K562 (cell line): ENCODE data around the gene TNNI2. TPM values are rescaled to one million over a fixed set of nuclear protein-coding genes. Genes with fewer than 3 reads are reported as not detected.

Experiments used
- ATAC-seq: fragments of 200-7000 bp; cut with Tn5 transposase; 3 replicates; pipeline ENCODE4 v1.9.1; 2020; ENCODE audit warnings: moderate library complexity
- BruUV-seq: library from RNA; stranded (reverse); fragments of 400-500 nt; replicated peaks from 2 replicates; lab custom pipeline; 2021; lab: Mats Ljungman, UMichigan
- CTCF ChIA-PET: fragments of 300-600 bp; formaldehyde crosslinking; extraction: SDS; loops from one replicate; lab custom pipeline; 2021; ENCODE audit warnings: low intra/inter-chr PET ratio; lab: Yijun Ruan, JAX
- POLR2A ChIA-PET: fragments of 300-600, 350-650 bp; sonication (Branson Sonifier 250); formaldehyde crosslinking; extraction: SDS; loops from one replicate; lab custom pipeline; 2021; ENCODE audit warnings: antibody characterized with exemption, inconsistent platforms; lab: Yijun Ruan, JAX
- DNase-seq, 4 experiments: peaks; one replicate each; pipeline versions ENCODE4 v3.0.0 to v3.0.0-alpha.2; 2011 to 2018; ENCODE audit warnings: low spot score in 3 of 4, mixed read lengths in 3 of 4; ENCODE audit errors: extremely low read depth in 1 of 4
- FAIRE-seq: peaks from 2 replicates; lab custom pipeline; 2011; peaks lifted over from hg19 to GRCh38; lab: Jason Lieb, UNC
- H2AFZ ChIP-seq: 2 replicates; pipeline ENCODE4 v1.6.0; 2011; ENCODE audit warnings: low read depth, low read length, control low read depth, inconsistent platforms
- H3K27ac ChIP-seq: fragments of 200-600 bp; 3 replicates; pipeline ENCODE4 v1.8.0; 2011; ENCODE audit warnings: low read depth, mild to moderate bottlenecking, control low read depth, inconsistent platforms, low read length, moderate library complexity, mixed read lengths; ENCODE audit errors: extremely low read depth
- H3K27me3 ChIP-seq, 2 experiments: fragments of 300-600 bp in 1 of 2; 2 replicates in 1 of 2; 3 replicates in 1 of 2; pipeline versions ENCODE4 v1.6.0 to v1.8.0; 2011; ENCODE audit warnings: inconsistent platforms in 2 of 2, low read length in 2 of 2, mild to moderate bottlenecking in 1 of 2, mixed read lengths in 1 of 2, moderate library complexity in 1 of 2; ENCODE audit not compliant: control insufficient read depth in 2 of 2, insufficient read depth in 2 of 2
- H3K36me3 ChIP-seq: fragments of 300-600 bp; 3 replicates; pipeline ENCODE4 v1.8.0; 2011; ENCODE audit warnings: mild to moderate bottlenecking, low read length, inconsistent platforms; ENCODE audit not compliant: control insufficient read depth, insufficient read depth
- H3K4me1 ChIP-seq, 2 experiments: fragments of 200-600 bp in 1 of 2; replicated peaks in 1 of 2; 2 replicates in 1 of 2; 3 replicates in 1 of 2; pipeline versions ENCODE4 v1.5.1 to v1.8.0; 2011; ENCODE audit warnings: inconsistent platforms in 2 of 2, low read length in 2 of 2, mild to moderate bottlenecking in 1 of 2, mixed read lengths in 1 of 2, moderate library complexity in 1 of 2; ENCODE audit not compliant: control insufficient read depth in 2 of 2, insufficient read depth in 2 of 2
- H3K4me2 ChIP-seq: 2 replicates; pipeline ENCODE4 v1.6.1; 2011; ENCODE audit warnings: low read length, control low read depth, inconsistent platforms, mixed read lengths; ENCODE audit not compliant: insufficient read depth
- H3K4me3 ChIP-seq: fragments of 200-600 bp; sonication (generic), shearing (Covaris generic); 2 replicates; pipeline ENCODE4 v1.5.1; 2016; ENCODE audit warnings: control low read depth, inconsistent platforms
- H3K79me2 ChIP-seq: fragments of 200-600 bp; 3 replicates; pipeline ENCODE4 v1.8.0; 2011; ENCODE audit warnings: low read length, inconsistent platforms; ENCODE audit not compliant: control insufficient read depth, insufficient read depth
- H3K9ac ChIP-seq, 2 experiments: 2 replicates each; pipeline versions ENCODE4 v1.6.0 to v1.6.1; 2011; ENCODE audit warnings: low read depth in 2 of 2, low read length in 2 of 2, control low read depth in 1 of 2, inconsistent platforms in 1 of 2, mild to moderate bottlenecking in 1 of 2, mixed read lengths in 1 of 2; ENCODE audit not compliant: insufficient read depth in 1 of 2
- H3K9me1 ChIP-seq: one replicate; pipeline ENCODE4 v1.6.0; 2011; ENCODE audit warnings: inconsistent platforms, mild to moderate bottlenecking, low read length, moderate library complexity; ENCODE audit not compliant: control insufficient read depth, insufficient read depth
- H3K9me3 ChIP-seq: replicated peaks from 2 replicates; pipeline ENCODE4 v1.5.1; 2011; ENCODE audit warnings: low read depth, low read length, inconsistent platforms; ENCODE audit not compliant: control insufficient read depth, insufficient read depth
- H4K20me1 ChIP-seq: replicated peaks from 2 replicates; pipeline ENCODE4 v1.6.1; 2011; ENCODE audit warnings: low read length, inconsistent platforms, mixed read lengths; ENCODE audit not compliant: control insufficient read depth, insufficient read depth
- E2F6 ChIP-seq, 2 experiments: IDR thresholded peaks; 2 replicates each; pipeline ENCODE4 v1.6.1; 2011; ENCODE audit warnings: borderline replicate concordance in 1 of 2, control low read depth in 1 of 2, low read depth in 1 of 2, low read length in 1 of 2, mild to moderate bottlenecking in 1 of 2, mixed read lengths in 1 of 2, moderate library complexity in 1 of 2; ENCODE audit not compliant: insufficient read depth in 1 of 2, insufficient read length in 1 of 2, poor library complexity in 1 of 2, severe bottlenecking in 1 of 2; ENCODE audit errors: extremely low read depth in 1 of 2
- HINFP ChIP-seq: fragments of 450-650 bp; conservative IDR thresholded peaks from 2 replicates; pipeline ENCODE4 v1.6.1; 2016; ENCODE audit warnings: missing genetic modification characterization, low read depth, mild to moderate bottlenecking, control low read depth, missing compliant biosample characterization
- L3MBTL2 ChIP-seq: fragments of 450-650 bp; IDR thresholded peaks from 2 replicates; pipeline ENCODE4 v1.6.1; 2016; ENCODE audit warnings: mild to moderate bottlenecking, moderate library complexity
- PKNOX1 ChIP-seq: fragments of 450-650 bp; IDR thresholded peaks from 2 replicates; pipeline ENCODE4 v1.6.1; 2016
- RNF2 ChIP-seq: sonication (generic); IDR thresholded peaks from 2 replicates; pipeline ENCODE4 v1.6.1; 2016
- ZNF280B ChIP-seq: fragments of 250-450 bp; sonication (Bioruptor Pico); IDR thresholded peaks from 2 replicates; pipeline ENCODE4 v1.5.1; 2021; ENCODE audit warnings: mild to moderate bottlenecking
- WGBS: fragments of 100-300 bp; shearing (Covaris generic); methylation state at CpG from one replicate; pipeline ENCODE4 v1.1.6; 2016; ENCODE audit warnings: low coverage, mixed read lengths; ENCODE audit not compliant: insufficient coverage; ENCODE audit errors: missing lambda C conversion rate; 5-methylcytosine and 5-hydroxymethylcytosine counted together
- in situ Hi-C: fragments of 300-500 bp; cut with MboI; formaldehyde crosslinking; loops from 4 replicates; pipeline ENCODE4 v1.15.0; 2018; ENCODE audit warnings: inconsistent platforms, mixed read lengths
- intact Hi-C: fragments of 100-400 bp; cut with micrococcal nuclease; formaldehyde crosslinking; loops from 2 replicates; pipeline ENCODE4 v1.14.2; 2022
- polyA plus RNA-seq, 8 experiments: library from polyadenylated mRNA; depleted of rRNA in 4 of 8; stranded (reverse) in 5 of 8; unstranded in 3 of 8; fragments of >200 nt; fragmentation: Nextera tagmentation in 2 of 8; fragmentation: Illumina TruSeq in 1 of 8; extraction: Ambion mirVana in 2 of 8; extraction: Trizol in 1 of 8; gene quantifications; 2 replicates each; pipeline versions ENCODE4 v1.2.1 to v1.2.3, GENCODE V29; 2011 to 2014; ENCODE audit warnings: inconsistent platforms in 1 of 8, missing spikeins in 1 of 8
- total RNA-seq, 7 experiments: library from RNA; depleted of rRNA in 6 of 7; stranded (reverse); fragments of >200 nt in 6 of 7; fragmentation: Illumina TruSeq in 2 of 7; extraction: Trizol in 2 of 7; gene quantifications; 2 replicates each; pipeline versions ENCODE4 v1.2.1 to v1.2.3, GENCODE V29; 2011 to 2021; ENCODE audit warnings: low replicate concordance in 1 of 7

TNNI2 gene
- total and polyA plus RNA-seq, 9 of the 15 experiments (the other 6 are each of a cell fraction or from before 2014, with no cell fraction given) = not detected

GRCh38 chr11:1793081-1793480, 45.7 kb upstream of the TNNI2 start:
- no peaks in the 10 kb centered on the region for H3K9me1 ChIP-seq
- 0% methylated on average over 3 of the region's 3 CpGs for WGBS
- ChIA-PET POLR2A (no interaction called here), CTCF (interaction anchor here (0.7 kb wide), 1 partner anchor 40 kb away, joined by 5 read pairs; no protein-coding TSS in a partner anchor)
- H3K4me3 ChIP-seq = no peak overlapping the region
- ATAC-seq (no peak), DNase-seq (no peak), FAIRE-seq (no peak)
- TF ChIP-seq HINFP = no peak
- no peaks in the 10 kb centered on the region for H3K9me3 ChIP-seq
- H3K9ac ChIP-seq = no peak overlapping the region
- H2AFZ ChIP-seq = no peak overlapping the region
- in situ Hi-C loops = no loop called here
- H3K79me2 ChIP-seq = no peaks in the 10 kb centered on the region
- peaks cover 33 to 56% of the 10 kb centered on the region in 2 experiments for H3K27me3 ChIP-seq
- intact Hi-C loops = no loop called here
- H3K27ac ChIP-seq = no peak overlapping the region
- H3K4me1 ChIP-seq = no peaks in the 10 kb centered on the region
- no peak overlapping the region for H3K4me2 ChIP-seq
- no TSS peak for BruUV-seq
- no peaks in the 10 kb centered on the region for H3K36me3 ChIP-seq
- no peaks in the 10 kb centered on the region; the same call in 1 of the 2 replicates for H4K20me1 ChIP-seq

GRCh38 chr11:1796413-1797011, 42.3 kb upstream of the TNNI2 start:
- CTCF ChIA-PET = no interaction called here
- TF ChIP-seq RNF2 (0 out of 2 replicates have a peak, but pooled peaks have one; percentile 17), E2F6 (IDR thresholded peaks at IDR 0.05; ENCODE audit: borderline replicate concordance in 1 of 2, extremely low read depth in 1 of 2, insufficient read depth in 1 of 2, insufficient read length in 1 of 2, low read depth in 1 of 2, low read length in 1 of 2, poor library complexity in 1 of 2, severe bottlenecking in 1 of 2) (peak in 1 of 2 experiments; percentile 60), ZNF280B (CRISPR knock-in tag) (no peak), PKNOX1 (0 out of 2 replicates have a peak, but pooled peaks have one; percentile 44), L3MBTL2 (peak; percentile 84)

More at GRCh38 chr11:1796413-1797011, 42.3 kb upstream of the TNNI2 start:
- peak; percentile 27; the same call in 1 of the 3 replicates for ATAC-seq
- no peak for DNase-seq
- intact Hi-C loops (no loop called here), in situ Hi-C loops (no loop called here)
- BruUV-seq = no TSS peak
- H3K27me3 ChIP-seq = peaks cover 39 to 46% of the 10 kb centered on the region in 2 experiments
- H3K36me3 ChIP-seq = no peaks in the 10 kb centered on the region
- H4K20me1 ChIP-seq = no peaks in the 10 kb centered on the region; the same call in 1 of the 2 replicates
- no peaks in the 10 kb centered on the region for H3K9me1 ChIP-seq
- POLR2A ChIA-PET = interaction anchor here (0.6 to 0.8 kb wide), 2 partner anchors 13 to 39 kb away, joined by 3 read pairs; no protein-coding TSS in a partner anchor
- no peak overlapping the region for H3K27ac ChIP-seq
- no peaks in the 10 kb centered on the region for H3K9me3 ChIP-seq
- no peak for FAIRE-seq
- no peak overlapping the region for H3K4me2 ChIP-seq
- H3K79me2 ChIP-seq = no peaks in the 10 kb centered on the region
- no peaks in the 10 kb centered on the region for H3K4me1 ChIP-seq
- no peak overlapping the region for H2AFZ ChIP-seq
- no peak overlapping the region for H3K4me3 ChIP-seq
- no peak overlapping the region for H3K9ac ChIP-seq
- under 1% methylated on average over 12 of the region's 12 CpGs for WGBS
